Measurements from ENCODE around the gene DUSP10. TPM values are rescaled to one million over a fixed set of nuclear protein-coding genes. Genes with fewer than 3 reads are reported as not detected.

DUSP10 gene
- total and polyA plus RNA-seq, 5 donors = 4.6 to 5.1 (median 4.8) TPM

GRCh38 chr1:221667504-221667903 lies 74.4 kb downstream of the DUSP10 start:
- no peaks in the 10 kb centered on the region for H3K4me1 ChIP-seq (ENCODE audit: control insufficient read depth, insufficient read depth, low read length)
- H3K9me3 ChIP-seq (ENCODE audit: control insufficient read depth, low read length) = no peaks in the 10 kb centered on the region
- ATAC-seq (no peak), DNase-seq (no peak)
- no peaks in the 10 kb centered on the region for H3K27me3 ChIP-seq (ENCODE audit: control insufficient read depth, insufficient read depth)
- intact Hi-C loops (cut with DNase I) = no loop called here
- H3K27ac ChIP-seq (ENCODE audit: low read length) = no peak overlapping the region
- H3K4me3 ChIP-seq (ENCODE audit: low read length) = no peak overlapping the region
- 92% methylated on average over 3 of the region's 3 CpGs for WGBS

- Histone ChIP-seq H3K27me3 (ENCODE audit: control insufficient read depth, insufficient read depth) (no peaks in the 10 kb centered on the region), H3K9me3 (ENCODE audit: control insufficient read depth, low read length) (no peaks in the 10 kb centered on the region), H3K4me1 (ENCODE audit: control insufficient read depth, insufficient read depth, low read length) (no peaks in the 10 kb centered on the region), H3K27ac (ENCODE audit: low read length) (no peak overlapping the region), H3K4me3 (ENCODE audit: low read length) (no peak overlapping the region)
- intact Hi-C loops (cut with DNase I) = no loop called here
- DNase-seq (no peak), ATAC-seq (no peak)
- 29% methylated on average over 1 of the region's 1 CpG for WGBS
Observed at GRCh38 chr1:221664253-221664652, 77.6 kb downstream of the DUSP10 start.

- H3K27ac ChIP-seq (ENCODE audit: low read length) = no peak overlapping the region
- DNase-seq = no peak
- H3K9me3 ChIP-seq (ENCODE audit: control insufficient read depth, low read length) = no peaks in the 10 kb centered on the region
- ATAC-seq = no peak
- intact Hi-C loops (cut with DNase I) = no loop called here
- no peaks in the 10 kb centered on the region for H3K27me3 ChIP-seq (ENCODE audit: control insufficient read depth, insufficient read depth)
- no peak overlapping the region for H3K4me3 ChIP-seq (ENCODE audit: low read length)
- H3K4me1 ChIP-seq (ENCODE audit: control insufficient read depth, insufficient read depth, low read length) = no peaks in the 10 kb centered on the region
Observed at GRCh38 chr1:221663321-221663720, 78.6 kb downstream of the DUSP10 start.

DNA sequence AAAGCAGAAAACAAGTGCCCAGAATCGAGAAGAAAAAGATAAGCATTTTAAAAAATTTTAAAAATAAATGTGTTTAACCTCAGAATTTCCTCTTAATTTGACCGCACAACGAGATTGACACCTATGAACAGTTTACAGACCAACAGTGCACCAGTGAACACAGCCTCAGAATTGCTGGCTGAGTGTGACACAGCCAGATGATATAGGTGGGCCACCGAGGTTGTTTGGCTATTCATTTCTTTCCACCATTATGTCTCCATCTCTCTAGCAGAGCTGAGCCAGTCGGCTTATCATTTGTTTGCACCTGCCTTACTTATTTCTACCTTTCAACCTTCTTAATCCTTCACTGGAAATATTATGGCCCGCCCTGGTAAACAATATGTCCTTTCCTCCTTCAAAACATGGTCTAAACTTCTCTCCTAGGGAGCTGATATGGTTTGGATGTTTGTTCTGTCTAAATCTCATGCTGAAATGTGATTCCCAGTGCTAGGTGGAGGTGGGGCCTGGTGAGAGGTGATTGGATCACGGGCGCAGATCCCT lies 86.1 kb downstream of the DUSP10 start:
- Histone ChIP-seq H3K9me3 (ENCODE audit: control insufficient read depth, low read length) (no peaks in the 10 kb centered on the region), H3K27ac (ENCODE audit: low read length) (no peak overlapping the region), H3K4me1 (ENCODE audit: control insufficient read depth, insufficient read depth, low read length) (no peaks in the 10 kb centered on the region), H3K4me3 (ENCODE audit: low read length) (no peak overlapping the region), H3K27me3 (ENCODE audit: control insufficient read depth, insufficient read depth) (no peaks in the 10 kb centered on the region)
- DNase-seq (no peak), ATAC-seq (no peak)
- intact Hi-C loops (cut with DNase I) = no loop called here
- WGBS = 82% methylated on average over 8 of the region's 8 CpGs

Data from right cardiac atrium (tissue), 5 donors.